Lung microvascular endothelial cell (primary cell): ENCODE results near the gene TMSB10. TPM values are rescaled to one million over a fixed set of nuclear protein-coding genes. Genes with fewer than 3 reads are reported as not detected.
"Not testable (repeated sequence)": the region's sequence is repeated elsewhere in the genome, so short reads cannot be mapped to it uniquely, and the experiment has no call there.

ENCODE experiments used
- DNase-seq, 2 donors: peaks; one replicate each; pipeline versions ENCODE4 v3.0.0 to v3.0.0-alpha.2; 2010; ENCODE audit warnings: low read depth in 2 of 2
- total RNA-seq: library from RNA; depleted of rRNA; stranded (reverse); fragments of >200 nt; gene quantifications from 2 replicates; pipeline ENCODE4 v1.2.1, GENCODE V29; 2014

The TMSB10 gene
- total RNA-seq, 1 donor from 2014 or later: 7,454 TPM

DNA sequence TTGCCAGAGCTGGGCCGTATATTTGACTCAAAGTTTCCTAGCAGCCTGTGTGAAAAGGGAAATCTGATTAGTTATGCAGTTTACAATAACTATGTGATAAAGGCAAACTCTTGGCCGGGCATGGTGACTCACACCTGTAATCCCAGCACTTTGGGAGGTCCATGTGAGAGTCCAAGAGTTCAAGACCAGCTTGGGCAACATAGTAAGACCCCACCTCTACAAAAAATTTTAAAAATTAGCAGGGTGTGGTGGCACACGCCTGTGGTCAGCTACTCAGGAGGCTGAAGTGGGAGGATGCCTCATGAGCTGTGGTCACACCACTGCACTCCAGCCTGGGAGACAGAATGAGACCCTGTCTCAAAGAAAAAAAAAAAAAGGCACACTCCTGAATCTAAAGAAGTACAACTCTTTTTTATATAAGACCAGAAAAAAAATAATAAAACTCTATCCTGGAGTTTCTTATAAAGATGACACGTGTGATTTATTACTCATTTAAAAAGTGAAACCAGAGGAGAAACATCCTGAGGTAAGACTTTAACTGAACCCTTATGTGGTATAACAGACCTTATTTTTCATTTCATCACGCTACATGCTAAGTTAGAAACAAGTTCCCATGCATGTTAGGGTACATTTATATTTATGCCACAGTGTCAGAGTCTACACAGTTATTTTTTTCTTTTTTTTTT lies 32.9 kb downstream of the TMSB10 start:
- no peak for DNase-seq

DNA sequence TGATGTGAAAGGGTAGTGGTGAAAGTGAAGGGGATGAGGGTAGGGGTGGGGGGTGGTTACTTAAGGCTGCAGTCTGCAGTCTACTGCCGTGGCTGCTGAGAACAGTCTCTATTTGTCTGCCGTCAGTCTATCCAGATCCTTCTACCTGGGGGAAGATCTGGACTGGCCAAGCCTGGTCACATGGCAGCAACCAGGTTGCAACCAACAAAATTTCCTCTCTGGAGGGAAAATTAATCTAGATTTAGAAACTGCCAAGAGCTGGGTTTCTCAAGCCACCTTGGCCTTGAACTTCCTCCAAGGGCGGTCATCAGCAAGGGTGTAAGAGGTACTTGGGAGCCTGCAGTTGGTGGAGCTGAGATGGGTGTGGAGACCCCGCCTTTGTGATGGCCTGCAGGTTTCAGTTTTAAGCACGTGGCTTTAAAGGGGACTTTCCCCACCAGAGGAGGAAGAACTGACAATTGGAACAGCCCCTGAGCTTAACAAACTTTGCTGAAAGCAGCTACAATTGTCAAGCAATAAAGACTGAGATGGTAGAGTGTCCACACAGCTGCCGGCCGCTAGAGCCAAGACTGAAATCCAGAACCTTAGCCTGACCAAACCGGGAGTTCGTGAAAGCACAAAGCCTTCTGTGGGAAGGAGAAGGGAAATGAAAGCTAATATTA lies 34.1 kb downstream of the TMSB10 start:
- no peak for DNase-seq

DNA sequence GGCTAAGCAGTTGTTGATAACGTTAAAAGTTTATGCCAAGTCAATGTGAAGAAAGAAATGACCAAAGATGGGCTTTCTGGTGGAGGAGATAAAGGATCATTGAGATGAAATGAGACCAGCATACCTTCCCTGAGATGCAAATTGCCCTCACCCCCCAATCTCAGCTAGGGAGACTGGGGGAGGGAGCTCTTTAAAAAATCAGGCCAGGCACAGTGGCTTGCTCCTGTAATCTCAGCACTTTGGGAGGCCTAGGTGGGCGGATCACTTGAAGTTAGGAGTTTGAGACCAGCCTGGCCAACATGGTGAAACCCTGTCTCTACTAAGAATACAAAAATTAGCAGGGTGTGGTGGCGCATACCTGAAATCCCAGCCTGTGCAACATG lies 34.6 kb downstream of the TMSB10 start:
- no peak for DNase-seq

DNA sequence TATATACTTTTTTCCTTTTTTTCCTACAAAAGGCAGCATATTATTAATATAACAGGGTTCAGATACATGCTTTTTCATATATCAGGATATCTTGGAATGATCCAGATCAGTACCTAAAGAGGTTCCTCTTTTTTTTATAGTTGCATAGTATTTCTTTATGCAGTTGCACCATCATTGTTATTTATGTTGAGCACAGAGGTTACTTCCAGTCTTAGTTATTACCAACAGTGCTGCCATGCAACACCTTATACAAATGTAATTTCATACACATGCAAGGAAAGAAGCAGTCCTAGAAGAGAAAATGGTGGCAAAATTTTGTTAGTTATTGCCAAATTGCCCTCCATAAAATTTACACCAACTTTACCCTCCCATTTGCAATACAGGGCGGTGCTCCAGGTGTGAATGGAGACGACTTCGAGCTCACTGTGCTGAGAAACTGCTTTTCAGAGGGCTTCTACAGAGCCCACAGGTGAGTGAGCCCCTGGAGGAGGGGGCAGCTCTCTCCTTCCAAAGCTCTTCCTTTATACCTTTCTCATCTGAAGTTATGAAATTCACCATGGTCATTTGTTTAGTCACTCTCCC lies 35.5 kb downstream of the TMSB10 start:
- no peak for DNase-seq

DNA sequence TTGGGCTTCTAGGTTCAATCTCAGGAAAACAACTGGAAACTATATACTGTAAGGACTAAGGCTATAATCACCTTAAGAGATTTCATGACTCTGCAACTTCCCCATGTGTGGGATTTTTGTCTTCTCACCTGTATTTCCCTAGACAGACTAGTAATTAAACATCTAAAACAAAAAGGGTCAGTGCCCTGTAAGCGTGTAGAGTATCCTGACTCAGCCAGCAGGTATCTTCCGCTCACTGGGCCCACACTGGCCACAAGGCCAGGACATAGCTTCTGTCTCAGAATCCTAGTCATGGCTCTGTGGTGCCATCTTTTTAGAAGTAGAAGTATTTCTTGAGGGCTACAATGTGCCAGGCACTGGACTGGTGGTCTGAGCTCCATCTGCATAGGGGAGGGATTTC lies 36.7 kb downstream of the TMSB10 start:
- no peak for DNase-seq

DNA sequence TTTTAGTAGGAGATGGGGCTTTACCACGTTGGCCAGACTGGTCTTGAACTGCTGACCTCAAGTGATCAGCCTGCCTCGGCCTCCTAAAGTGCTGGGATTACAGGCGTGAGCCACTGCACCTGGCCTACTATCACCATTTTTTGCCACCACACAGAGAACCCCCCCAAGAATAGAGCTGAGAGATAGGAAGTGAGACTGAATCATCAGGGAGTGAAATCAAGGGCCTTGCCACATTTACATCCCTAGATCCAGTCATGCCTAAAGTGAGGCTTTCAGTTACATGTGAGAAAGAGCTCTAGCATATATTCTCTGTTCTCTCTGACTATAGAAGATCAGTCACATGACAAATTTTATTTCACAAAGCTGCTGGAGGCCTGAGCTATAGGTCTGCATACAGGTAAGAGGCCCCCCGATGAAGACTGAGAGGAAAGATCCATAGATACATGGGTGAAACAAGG lies 37.5 kb downstream of the TMSB10 start:
- peak in 1 of 2 donors; percentile 57 for DNase-seq

DNA sequence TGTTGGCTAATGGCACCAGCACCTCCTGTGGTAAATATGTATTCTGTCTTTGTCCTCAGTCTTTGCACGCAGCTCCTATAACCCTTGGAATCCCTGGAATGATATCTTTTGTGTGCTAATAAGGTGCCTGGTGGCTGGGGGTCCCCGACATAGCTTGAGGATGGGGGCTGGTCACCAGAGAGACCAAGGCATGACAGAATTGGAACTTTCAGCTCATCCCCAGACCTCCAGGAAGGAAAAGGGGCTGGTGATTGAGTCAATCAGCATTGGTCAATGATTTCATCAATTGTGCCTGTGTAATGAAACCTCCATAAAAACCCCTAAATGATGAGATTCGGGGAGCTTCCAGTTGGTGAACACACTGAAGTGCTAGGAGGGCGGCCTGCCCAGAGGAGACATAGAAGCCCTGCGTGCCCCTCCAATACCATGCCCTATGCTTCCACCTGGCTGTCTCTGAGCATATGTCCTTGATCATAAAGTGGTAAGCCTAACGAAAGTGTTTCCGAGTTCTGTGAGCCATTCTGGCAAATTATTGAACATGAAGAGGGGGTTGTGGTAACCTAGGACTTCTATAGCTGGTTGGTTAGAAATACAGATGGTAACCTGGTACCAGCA lies 38.9 kb downstream of the TMSB10 start:
- no peak for DNase-seq

DNA sequence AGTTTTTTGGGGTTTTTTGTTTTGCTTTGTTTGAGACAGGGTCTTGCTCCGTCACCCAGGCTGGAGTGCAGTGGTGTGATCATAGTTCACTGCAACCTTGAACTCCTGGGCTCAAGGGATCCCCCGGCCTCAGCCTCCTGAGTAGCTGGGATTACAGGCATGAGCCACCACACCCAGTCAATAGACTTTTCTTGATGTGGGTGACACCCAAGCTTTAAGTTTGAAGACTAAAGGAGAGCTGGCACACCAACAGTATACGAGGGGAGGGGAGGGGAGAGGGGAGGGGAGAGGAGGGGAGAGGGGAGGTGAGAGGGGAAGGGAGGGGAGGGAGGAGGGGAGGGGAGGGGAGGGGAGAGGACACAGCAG lies 40.4 kb downstream of the TMSB10 start:
- not testable (repeated sequence) for DNase-seq

DNA sequence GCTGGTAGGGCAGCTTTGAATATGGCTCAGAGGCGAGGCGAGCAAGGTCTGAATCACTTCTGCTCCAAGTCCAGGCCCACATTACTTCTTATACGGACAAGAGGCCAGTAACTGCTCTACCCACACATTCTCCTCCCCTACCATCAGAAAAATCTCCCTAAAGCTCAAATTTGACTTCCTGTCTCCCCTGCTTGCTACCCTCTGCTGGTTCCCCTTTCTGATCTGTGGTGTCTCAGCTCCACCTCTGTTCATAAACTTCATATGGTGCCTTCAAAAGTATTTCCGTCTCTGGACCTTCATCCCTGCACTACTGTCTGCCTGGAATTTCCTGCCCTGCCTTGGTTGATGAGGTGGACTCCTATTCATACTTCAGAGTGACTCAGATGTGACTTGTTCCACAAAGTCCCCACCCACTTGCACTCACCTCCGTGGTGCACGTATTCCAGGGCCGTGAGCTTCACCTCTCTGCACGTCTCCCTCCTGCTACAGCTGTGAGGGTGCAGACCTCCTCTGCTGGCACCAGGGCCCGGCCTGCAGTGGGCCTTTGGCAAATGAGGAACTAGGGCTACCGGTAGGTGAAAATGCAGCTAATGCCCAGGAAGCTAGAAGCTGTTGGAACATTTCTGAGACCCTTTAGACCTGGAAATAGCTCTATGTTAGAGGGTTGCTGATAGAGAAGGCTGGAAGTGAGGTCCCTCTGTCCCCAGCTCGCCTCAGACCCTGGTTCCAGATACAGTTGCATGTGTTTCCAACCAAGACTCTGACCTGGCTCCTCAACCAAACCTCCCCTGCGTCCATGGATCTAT lies 41.0 kb downstream of the TMSB10 start:
- DNase-seq: peak; percentile 40 to 78

DNA sequence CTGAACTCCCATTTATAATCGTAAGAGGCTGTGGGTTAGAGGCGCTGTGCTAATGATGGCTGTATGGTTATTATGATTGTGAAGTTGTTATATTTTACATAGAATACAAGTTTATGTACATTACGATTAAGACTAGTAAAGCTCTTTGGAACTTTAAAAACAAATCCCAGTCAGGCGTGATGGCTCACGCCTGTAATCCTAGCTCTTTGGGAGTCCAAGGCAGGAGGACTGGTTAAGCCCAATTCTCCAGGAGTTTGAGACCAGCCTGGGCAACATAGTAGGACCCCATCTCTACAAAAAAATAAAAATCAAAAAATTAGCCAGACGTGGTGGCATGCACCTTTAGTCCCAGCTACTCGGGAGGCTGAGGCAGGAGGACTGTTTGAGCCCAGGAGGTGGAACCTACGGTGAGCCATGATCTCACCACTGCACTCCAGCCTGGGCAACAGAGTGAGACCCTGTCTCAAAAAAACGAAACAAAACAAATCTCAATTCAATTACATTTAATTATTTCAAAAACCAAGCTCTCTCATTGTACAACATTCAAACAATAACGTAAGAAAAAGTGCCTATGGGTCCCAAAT lies 41.6 kb downstream of the TMSB10 start:
- no peak for DNase-seq

DNA sequence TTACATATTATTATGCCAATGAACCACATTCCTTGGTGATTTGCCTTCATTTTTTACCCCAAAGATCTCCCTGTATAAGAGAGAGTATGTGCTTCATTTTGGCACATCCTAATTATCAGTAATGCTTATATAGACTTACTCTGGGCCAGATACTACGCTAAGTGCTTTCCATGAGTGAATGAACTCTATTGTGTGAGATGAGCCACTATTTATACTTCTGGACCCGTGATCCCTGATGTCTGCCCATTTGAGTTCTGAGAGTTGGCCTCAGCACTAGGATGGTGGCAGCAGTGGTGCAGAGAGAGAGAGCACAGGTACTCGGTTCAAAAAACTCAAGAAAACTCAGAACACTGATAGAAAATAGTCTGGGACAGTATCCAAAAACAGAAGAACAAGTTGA lies 48.1 kb downstream of the TMSB10 start:
- DNase-seq: no peak

DNA sequence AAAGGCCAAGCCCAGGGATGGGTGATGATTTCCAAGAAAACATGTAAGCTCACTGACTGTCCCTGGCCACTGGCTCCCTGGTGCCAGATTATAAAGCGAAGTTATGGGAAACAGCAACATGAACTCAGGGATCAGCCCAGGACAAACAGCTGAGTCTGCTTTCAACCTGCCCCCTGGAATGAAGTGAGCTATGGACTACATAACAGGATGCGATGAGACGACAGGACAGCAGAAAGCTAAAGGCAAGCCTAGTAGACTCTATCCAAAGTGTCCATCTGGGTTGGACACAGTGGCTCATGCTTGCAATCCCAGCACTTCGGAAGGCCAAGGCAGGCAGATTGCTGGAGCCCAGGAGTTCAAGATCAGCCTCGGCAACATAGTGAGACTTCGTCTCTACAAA lies 48.9 kb downstream of the TMSB10 start:
- DNase-seq: no peak

Other genes starting within 250 kb of the TMSB10 start
- 0.87 and 0.99 TPM in 2 replicates for gene TRABD2A, start 24.6 kb upstream of the TMSB10 start, total RNA-seq
- gene KCMF1, start 65.5 kb downstream of the TMSB10 start, total RNA-seq: 25.1 and 40.5 TPM in 2 replicates
- gene TCF7L1, start 227.7 kb downstream of the TMSB10 start, total RNA-seq: 2.8 and 7.5 TPM in 2 replicates